Transverse colon (tissue), 4 donors: ENCODE measurements around the gene RBFOX1. TPM values are rescaled to one million over a fixed set of nuclear protein-coding genes. Genes with fewer than 3 reads are reported as not detected.

Source experiments
- DNase-seq: peaks from one replicate; pipeline ENCODE4 v3.0.0-alpha.2; 2019
- H3K27ac ChIP-seq, 4 donors: fragments of 200-600 bp; sonication (generic); 2 replicates each; pipeline ENCODE4 v1.5.1; 2016 to 2018; ENCODE audit warnings: inconsistent platforms in 4 of 4
- H3K27me3 ChIP-seq: fragments of 200-600 bp; sonication (generic); 2 replicates; pipeline ENCODE4 v1.5.1; 2017; ENCODE audit warnings: inconsistent platforms
- H3K36me3 ChIP-seq, 4 donors: fragments of 200-600 bp; sonication (generic); 2 replicates each; pipeline ENCODE4 v1.5.1; 2017 to 2019; ENCODE audit warnings: inconsistent platforms in 4 of 4
- H3K4me1 ChIP-seq, 4 donors: fragments of 200-600 bp; sonication (generic); 2 replicates each; pipeline ENCODE4 v1.5.1; 2017 to 2020; ENCODE audit warnings: inconsistent platforms in 4 of 4
- H3K4me3 ChIP-seq, 4 donors: fragments of 200-600 bp; sonication (generic); 1 replicate in 1 of 4; 2 replicates in 3 of 4; pipeline versions ENCODE4 v1.5.1 to v1.6.1; 2017 to 2019; ENCODE audit warnings: inconsistent platforms in 4 of 4
- H3K9me3 ChIP-seq, 2 donors: fragments of 200-600 bp; sonication (generic); 2 replicates each; pipeline ENCODE4 v1.5.1; 2017 to 2019; ENCODE audit warnings: inconsistent platforms in 2 of 2
- EP300 ChIP-seq: sonication (generic); formaldehyde crosslinking; IDR thresholded peaks from one replicate; pipeline ENCODE4 v1.6.1; 2017; ENCODE audit warnings: antibody characterized with exemption, low read depth
- POLR2A ChIP-seq: fragments of 450-650 bp; IDR thresholded peaks from one replicate; pipeline ENCODE4 v1.6.1; 2016; ENCODE audit warnings: antibody characterized with exemption, mild to moderate bottlenecking, moderate library complexity
- POLR2AphosphoS5 ChIP-seq, 3 donors: sonication (generic); formaldehyde crosslinking; IDR thresholded peaks; one replicate each; pipeline ENCODE4 v1.6.1; 2016; ENCODE audit warnings: antibody characterized with exemption in 3 of 3
- WGBS, 2 donors: methylation state at CpG; one replicate each; pipeline ENCODE4 v1.1.5; 2018; ENCODE audit warnings: low coverage in 1 of 2; 5-methylcytosine and 5-hydroxymethylcytosine counted together
- in situ Hi-C, 4 donors: fragments of 200-750 bp; cut with MboI; loops; one replicate each; pipeline versions ENCODE4 v1.15.0 to v1.15.1; 2017; ENCODE audit warnings: low sequenced_read_pairs in 3 of 4, low pct_ligation_motif_present in 1 of 4, low pct_unique_long_range_greater_than_20kb in 1 of 4
- intact Hi-C: fragments of 100-400 bp; cut with DNase I; formaldehyde crosslinking; loops from one replicate; pipeline ENCODE4 v1.15.1; 2023; ENCODE audit warnings: low total_unique reads
- total RNA-seq, 4 donors: library from RNA; depleted of rRNA; stranded (reverse); fragments of >200 nt; gene quantifications; one replicate each; pipeline ENCODE4 v1.1.0, GENCODE V29; 2016
- TF ChIP-seq, protein P1 (sequence below), 5 experiments: fragments of 200-600 bp in 3 of 5; fragments of 450-650 bp in 2 of 5; sonication (generic) in 3 of 5; IDR thresholded peaks; 1 replicate in 2 of 5; 2 replicates in 3 of 5; pipeline ENCODE4 v1.5.1; 2016 to 2017; ENCODE audit warnings: antibody characterized with exemption in 5 of 5, inconsistent platforms in 3 of 5, mild to moderate bottlenecking in 2 of 5, moderate library complexity in 1 of 5

Gene RBFOX1
- total RNA-seq, 4 donors from 2014 or later, result 2.3 to 8.2 (median 3.2) TPM

DNA sequence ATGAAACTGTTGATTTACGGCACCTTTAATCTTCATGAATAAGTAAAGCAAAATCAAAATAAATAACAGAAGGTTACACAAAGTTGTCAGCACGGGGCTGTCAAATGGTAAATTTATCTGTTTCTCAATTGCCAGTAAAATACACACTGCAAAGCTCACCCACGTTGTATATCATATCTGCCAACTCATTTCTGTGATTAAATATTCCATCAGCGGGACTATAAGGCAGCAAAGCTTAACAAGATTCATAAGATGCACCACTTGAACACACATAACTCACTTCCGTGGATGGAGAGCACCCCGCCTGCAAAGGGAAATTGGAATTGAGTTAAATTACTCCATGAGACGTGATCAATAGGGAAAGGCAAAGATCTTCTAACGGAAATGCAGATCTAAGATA, 280.0 kb downstream of the RBFOX1 start:
- in situ Hi-C loops (no loop called here), intact Hi-C loops (no loop called here)
- no peak overlapping the region for H3K27ac ChIP-seq
- no peaks in the 10 kb centered on the region for H3K9me3 ChIP-seq
- no peaks in the 10 kb centered on the region for H3K27me3 ChIP-seq
- no peak for DNase-seq
- TF ChIP-seq POLR2A, result no peak
- no peak for TF ChIP-seq EP300
- no peak for TF ChIP-seq POLR2AphosphoS5 (IDR thresholded peaks at IDR 0.05)
- TF ChIP-seq, protein P1, sequence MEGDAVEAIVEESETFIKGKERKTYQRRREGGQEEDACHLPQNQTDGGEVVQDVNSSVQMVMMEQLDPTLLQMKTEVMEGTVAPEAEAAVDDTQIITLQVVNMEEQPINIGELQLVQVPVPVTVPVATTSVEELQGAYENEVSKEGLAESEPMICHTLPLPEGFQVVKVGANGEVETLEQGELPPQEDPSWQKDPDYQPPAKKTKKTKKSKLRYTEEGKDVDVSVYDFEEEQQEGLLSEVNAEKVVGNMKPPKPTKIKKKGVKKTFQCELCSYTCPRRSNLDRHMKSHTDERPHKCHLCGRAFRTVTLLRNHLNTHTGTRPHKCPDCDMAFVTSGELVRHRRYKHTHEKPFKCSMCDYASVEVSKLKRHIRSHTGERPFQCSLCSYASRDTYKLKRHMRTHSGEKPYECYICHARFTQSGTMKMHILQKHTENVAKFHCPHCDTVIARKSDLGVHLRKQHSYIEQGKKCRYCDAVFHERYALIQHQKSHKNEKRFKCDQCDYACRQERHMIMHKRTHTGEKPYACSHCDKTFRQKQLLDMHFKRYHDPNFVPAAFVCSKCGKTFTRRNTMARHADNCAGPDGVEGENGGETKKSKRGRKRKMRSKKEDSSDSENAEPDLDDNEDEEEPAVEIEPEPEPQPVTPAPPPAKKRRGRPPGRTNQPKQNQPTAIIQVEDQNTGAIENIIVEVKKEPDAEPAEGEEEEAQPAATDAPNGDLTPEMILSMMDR (IDR thresholded peaks at IDR 0.05), result no peak
- no peaks in the 10 kb centered on the region for H3K4me1 ChIP-seq
- WGBS, 2 donors, result 65 to 69% methylated on average over 8 of the region's 8 CpGs
- no peak overlapping the region for H3K4me3 ChIP-seq
- no peaks in the 10 kb centered on the region for H3K36me3 ChIP-seq

DNA sequence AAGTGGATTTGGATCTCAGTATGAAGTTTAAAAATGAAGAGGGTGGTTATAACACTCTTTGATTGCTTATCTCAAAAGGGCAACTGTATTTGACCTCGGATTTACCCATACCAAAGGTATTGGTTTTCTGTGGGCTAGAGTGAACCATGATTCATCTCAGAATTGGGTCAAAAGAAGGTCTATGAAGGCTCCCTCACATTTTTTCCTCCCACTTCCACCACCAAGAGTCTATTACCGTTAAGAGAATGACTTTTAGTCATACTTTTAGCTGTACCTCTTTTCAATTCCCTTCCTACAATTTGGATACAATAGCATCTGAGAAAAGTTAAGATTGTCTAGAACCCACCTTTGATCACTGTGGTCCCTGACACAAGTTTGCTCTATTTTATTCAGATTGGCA, 280.9 kb downstream of the RBFOX1 start:
- H3K9me3 ChIP-seq, result no peaks in the 10 kb centered on the region
- in situ Hi-C loops, result no loop called here
- no peak overlapping the region for H3K4me3 ChIP-seq
- intact Hi-C loops, result no loop called here
- no peaks in the 10 kb centered on the region for H3K4me1 ChIP-seq
- no peaks in the 10 kb centered on the region for H3K36me3 ChIP-seq
- no peak for DNase-seq
- WGBS, 2 donors, result 59 to 67% methylated on average over 2 of the region's 2 CpGs
- TF ChIP-seq POLR2A (no peak), POLR2AphosphoS5 (IDR thresholded peaks at IDR 0.05) (no peak), EP300 (no peak)
- TF ChIP-seq, protein P1 (IDR thresholded peaks at IDR 0.05), result no peak
- no peak overlapping the region for H3K27ac ChIP-seq
- no peaks in the 10 kb centered on the region for H3K27me3 ChIP-seq

DNA sequence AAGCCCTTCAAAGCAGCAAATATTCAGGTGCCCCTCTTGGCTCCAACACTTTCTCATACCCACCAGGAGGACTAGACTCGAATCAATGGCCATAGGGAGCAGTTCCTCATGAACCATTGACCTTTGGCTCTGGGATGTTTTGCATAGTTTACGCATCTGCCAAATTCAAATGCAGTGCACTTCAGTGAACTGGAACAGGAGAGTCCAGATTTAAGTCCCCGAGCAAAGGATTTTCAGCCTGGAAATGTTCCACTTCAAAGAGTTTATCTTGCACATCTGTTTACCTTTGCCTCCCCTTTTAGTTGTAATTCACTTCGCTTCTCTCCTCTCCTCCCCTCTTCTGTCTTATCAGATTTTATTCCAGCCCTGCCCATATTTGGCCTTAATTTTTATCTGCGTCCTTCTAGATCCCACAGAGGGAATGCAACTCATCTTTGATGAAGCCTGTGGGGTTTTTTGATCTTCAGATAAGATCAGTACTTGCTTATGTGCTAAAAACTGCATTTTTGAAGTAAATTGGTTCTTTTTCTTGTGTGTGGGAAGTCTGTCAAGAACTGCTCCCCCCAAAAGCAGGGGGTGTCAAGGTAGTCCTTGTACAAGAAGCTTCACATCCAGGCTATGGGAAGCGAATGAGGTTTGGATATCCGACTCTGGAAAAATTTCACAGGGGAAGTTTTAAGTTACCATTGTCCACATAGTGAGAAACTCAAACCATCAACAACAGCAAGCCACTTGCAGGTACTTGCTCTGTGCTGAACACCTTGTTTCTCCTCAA, 281.6 kb downstream of the RBFOX1 start:
- in situ Hi-C loops, result no loop called here
- TF ChIP-seq, protein P1 (IDR thresholded peaks at IDR 0.05), result no peak
- TF ChIP-seq EP300 (no peak), POLR2A (no peak), POLR2AphosphoS5 (IDR thresholded peaks at IDR 0.05) (no peak)
- intact Hi-C loops, result no loop called here

DNA sequence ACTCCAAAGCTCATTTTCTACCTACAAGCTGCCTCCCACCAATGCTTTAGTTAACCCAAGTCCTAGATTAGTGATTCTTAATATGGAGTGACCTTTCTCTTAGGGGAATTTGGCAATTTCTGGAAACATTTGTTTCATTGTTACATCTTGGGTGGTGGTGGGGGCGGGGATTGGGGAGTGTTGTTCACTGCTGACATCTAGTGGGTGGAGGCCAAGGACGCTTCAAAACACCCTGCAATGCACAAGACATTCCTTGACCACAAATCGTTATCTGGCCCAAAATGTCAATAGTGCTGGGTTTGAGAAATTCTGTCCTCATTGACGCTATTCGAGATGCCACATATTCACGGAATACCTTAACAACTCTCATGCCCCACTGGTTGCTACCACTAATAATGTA, 282.9 kb downstream of the RBFOX1 start:
- Histone ChIP-seq H3K4me1 (no peaks in the 10 kb centered on the region), H3K9me3 (no peaks in the 10 kb centered on the region), H3K27me3 (no peaks in the 10 kb centered on the region), H3K36me3 (no peaks in the 10 kb centered on the region), H3K4me3 (no peak overlapping the region), H3K27ac (no peak overlapping the region)
- in situ Hi-C loops (no loop called here), intact Hi-C loops (no loop called here)
- no peak for DNase-seq
- TF ChIP-seq POLR2AphosphoS5 (IDR thresholded peaks at IDR 0.05) (no peak), EP300 (no peak), POLR2A (no peak)
- TF ChIP-seq, protein P1 (IDR thresholded peaks at IDR 0.05), result no peak
- 90% methylated on average over 6 of the region's 6 CpGs; no CpG with 5 or more reads in 1 of the 2 donors for WGBS, 2 donors

More for the DNA sequence above, 281.6 kb downstream of the RBFOX1 start:
- no peak overlapping the region for H3K27ac ChIP-seq
- DNase-seq, result no peak
- 58 to 59% methylated on average over 7 of the region's 7 CpGs for WGBS, 2 donors
- H3K4me3 ChIP-seq, result no peak overlapping the region
- H3K36me3 ChIP-seq, result no peaks in the 10 kb centered on the region
- no peaks in the 10 kb centered on the region for H3K4me1 ChIP-seq
- no peaks in the 10 kb centered on the region for H3K9me3 ChIP-seq
- H3K27me3 ChIP-seq, result no peaks in the 10 kb centered on the region
